Pons (tissue), 1 donor: ENCODE results near the gene LY6G5C.

Experiments
- DNase-seq: peaks from one replicate; pipeline ENCODE4 v3.0.0-alpha.2; 2016; ENCODE audit warnings: low spot score

Gene LY6G5C

GRCh38 chr6:31691078-31691463, 10.2 kb upstream of the LY6G5C start:
- DNase-seq = no peak

GRCh38 chr6:31690231-31691077, 9.6 kb upstream of the LY6G5C start:
- DNase-seq = peak; percentile 78

GRCh38 chr6:31689249-31690110, 8.6 kb upstream of the LY6G5C start:
- DNase-seq = no peak

- no peak for DNase-seq
Measured at GRCh38 chr6:31687860-31688693, 7.2 kb upstream of the LY6G5C start.

- DNase-seq = no peak
Measured at GRCh38 chr6:31687321-31687720, 6.5 kb upstream of the LY6G5C start.

GRCh38 chr6:31686483-31686882, 5.6 kb upstream of the LY6G5C start:
- no peak for DNase-seq

GRCh38 chr6:31683591-31683990, 2.7 kb upstream of the LY6G5C start:
- no peak for DNase-seq

GRCh38 chr6:31681135-31681671, 336 bp upstream of the LY6G5C start:
- DNase-seq = no peak

GRCh38 chr6:31677955-31678354, 2.9 kb downstream of the LY6G5C start:
- no peak for DNase-seq

GRCh38 chr6:31676904-31677303, 4.0 kb downstream of the LY6G5C start:
- no peak for DNase-seq

- DNase-seq = no peak
Measured at GRCh38 chr6:31676322-31676903, 4.5 kb downstream of the LY6G5C start.

GRCh38 chr6:31669676-31670075, 11.2 kb downstream of the LY6G5C start, which contains the start of gene LY6G5B:
Gene LY6G5B, plus strand, starts transcription at chr6:31669976. Its CDS starts 975 bp downstream, at chr6:31670951.
- DNase-seq = no peak

- no peak for DNase-seq
Measured at GRCh38 chr6:31666337-31666965, 14.4 kb downstream of the LY6G5C start.

- DNase-seq = peak; percentile 98
Measured at GRCh38 chr6:31665501-31666336, 15.1 kb downstream of the LY6G5C start, which contains the start of gene CSNK2B. Gene CSNK2B, plus strand, starts transcription at chr6:31666080. Its CDS starts 752 bp downstream, at chr6:31666832.

GRCh38 chr6:31664790-31665500, 15.9 kb downstream of the LY6G5C start, which contains the start of gene GPANK1:
Gene GPANK1, minus strand, starts transcription at chr6:31664997. Its CDS starts 519 bp downstream, at chr6:31664478.
- DNase-seq = peak; percentile 97

GRCh38 chr6:31663961-31664789, 16.7 kb downstream of the LY6G5C start:
- DNase-seq = no peak

GRCh38 chr6:31663126-31663960, 17.5 kb downstream of the LY6G5C start:
- no peak for DNase-seq
